A549 (cell line): ENCODE results near the gene FOXP1.

Source experiments
- CBX8 ChIP-seq: fragments of 200-600 bp; sonication (generic); IDR thresholded peaks from 2 replicates; pipeline ENCODE4 v1.6.1; 2016
- RCOR1 ChIP-seq: fragments of 150-350 bp; IDR thresholded peaks from 2 replicates; pipeline ENCODE4 v1.6.1; 2014; ENCODE audit warnings: antibody characterized with exemption, low read length, low read depth

- TF ChIP-seq RCOR1 (no peak), CBX8 (no peak)
Measured at GRCh38 chr3:71136276-71136675, 447.3 kb downstream of the FOXP1 start.
